Measurements from ENCODE around the gene OBSCN.

GRCh38 chr1:228377664-228378089, 169.8 kb downstream of the OBSCN start:
- TF ChIP-seq POLR2AphosphoS5 (IDR thresholded peaks at IDR 0.05; ENCODE audit: low read depth, low read length) (no peak), TCF7L2 (IDR thresholded peaks at IDR 0.05; ENCODE audit: low read depth, low read length) (no peak)
- TF ChIP-seq, protein P1, sequence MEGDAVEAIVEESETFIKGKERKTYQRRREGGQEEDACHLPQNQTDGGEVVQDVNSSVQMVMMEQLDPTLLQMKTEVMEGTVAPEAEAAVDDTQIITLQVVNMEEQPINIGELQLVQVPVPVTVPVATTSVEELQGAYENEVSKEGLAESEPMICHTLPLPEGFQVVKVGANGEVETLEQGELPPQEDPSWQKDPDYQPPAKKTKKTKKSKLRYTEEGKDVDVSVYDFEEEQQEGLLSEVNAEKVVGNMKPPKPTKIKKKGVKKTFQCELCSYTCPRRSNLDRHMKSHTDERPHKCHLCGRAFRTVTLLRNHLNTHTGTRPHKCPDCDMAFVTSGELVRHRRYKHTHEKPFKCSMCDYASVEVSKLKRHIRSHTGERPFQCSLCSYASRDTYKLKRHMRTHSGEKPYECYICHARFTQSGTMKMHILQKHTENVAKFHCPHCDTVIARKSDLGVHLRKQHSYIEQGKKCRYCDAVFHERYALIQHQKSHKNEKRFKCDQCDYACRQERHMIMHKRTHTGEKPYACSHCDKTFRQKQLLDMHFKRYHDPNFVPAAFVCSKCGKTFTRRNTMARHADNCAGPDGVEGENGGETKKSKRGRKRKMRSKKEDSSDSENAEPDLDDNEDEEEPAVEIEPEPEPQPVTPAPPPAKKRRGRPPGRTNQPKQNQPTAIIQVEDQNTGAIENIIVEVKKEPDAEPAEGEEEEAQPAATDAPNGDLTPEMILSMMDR (IDR thresholded peaks at IDR 0.05), result no peak
- TF ChIP-seq, protein P2, sequence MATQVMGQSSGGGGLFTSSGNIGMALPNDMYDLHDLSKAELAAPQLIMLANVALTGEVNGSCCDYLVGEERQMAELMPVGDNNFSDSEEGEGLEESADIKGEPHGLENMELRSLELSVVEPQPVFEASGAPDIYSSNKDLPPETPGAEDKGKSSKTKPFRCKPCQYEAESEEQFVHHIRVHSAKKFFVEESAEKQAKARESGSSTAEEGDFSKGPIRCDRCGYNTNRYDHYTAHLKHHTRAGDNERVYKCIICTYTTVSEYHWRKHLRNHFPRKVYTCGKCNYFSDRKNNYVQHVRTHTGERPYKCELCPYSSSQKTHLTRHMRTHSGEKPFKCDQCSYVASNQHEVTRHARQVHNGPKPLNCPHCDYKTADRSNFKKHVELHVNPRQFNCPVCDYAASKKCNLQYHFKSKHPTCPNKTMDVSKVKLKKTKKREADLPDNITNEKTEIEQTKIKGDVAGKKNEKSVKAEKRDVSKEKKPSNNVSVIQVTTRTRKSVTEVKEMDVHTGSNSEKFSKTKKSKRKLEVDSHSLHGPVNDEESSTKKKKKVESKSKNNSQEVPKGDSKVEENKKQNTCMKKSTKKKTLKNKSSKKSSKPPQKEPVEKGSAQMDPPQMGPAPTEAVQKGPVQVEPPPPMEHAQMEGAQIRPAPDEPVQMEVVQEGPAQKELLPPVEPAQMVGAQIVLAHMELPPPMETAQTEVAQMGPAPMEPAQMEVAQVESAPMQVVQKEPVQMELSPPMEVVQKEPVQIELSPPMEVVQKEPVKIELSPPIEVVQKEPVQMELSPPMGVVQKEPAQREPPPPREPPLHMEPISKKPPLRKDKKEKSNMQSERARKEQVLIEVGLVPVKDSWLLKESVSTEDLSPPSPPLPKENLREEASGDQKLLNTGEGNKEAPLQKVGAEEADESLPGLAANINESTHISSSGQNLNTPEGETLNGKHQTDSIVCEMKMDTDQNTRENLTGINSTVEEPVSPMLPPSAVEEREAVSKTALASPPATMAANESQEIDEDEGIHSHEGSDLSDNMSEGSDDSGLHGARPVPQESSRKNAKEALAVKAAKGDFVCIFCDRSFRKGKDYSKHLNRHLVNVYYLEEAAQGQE (IDR thresholded peaks at IDR 0.05; ENCODE audit: insufficient read depth in 1 of 2, low read depth in 2 of 2, low read length in 1 of 2), result no peak
